Left cardiac atrium (tissue), 4 donors: ENCODE results near the gene NVL. TPM values are rescaled to one million over a fixed set of nuclear protein-coding genes. Genes with fewer than 3 reads are reported as not detected.
"Not testable (repeated sequence)": the region's sequence is repeated elsewhere in the genome, so short reads cannot be mapped to it uniquely, and the experiment has no call there.

Experiments
- ATAC-seq, 2 donors: fragments of 200-7000 bp; cut with Tn5 transposase; one replicate each; pipeline ENCODE4 v1.9.1; 2020; ENCODE audit warnings: mild to moderate bottlenecking in 2 of 2, moderate library complexity in 2 of 2
- DNase-seq: peaks from one replicate; pipeline ENCODE4 v3.0.0-alpha.2; 2020
- intact Hi-C, 2 donors: fragments of 100-400 bp; cut with DNase I; formaldehyde crosslinking; loops; one replicate each; pipeline versions ENCODE4 v1.14.1 to v1.15.1; 2022 to 2023
- long read RNA-seq: library from polyadenylated mRNA; unstranded; transcript quantifications from one replicate; pipeline ENCODE4 v2.0.0, GENCODE V29; 2021
- total RNA-seq, 2 donors: library from RNA; stranded (reverse); fragmentation: NEBNext Ultra II Directional; extraction: Animal tissue kit (Norgen Biotek cat#: 25700); gene quantifications; one replicate each; pipeline ENCODE4 v1.2.1, GENCODE V29; 2021
- donor health status: DM: no; HTN: yes; CAD: no.
- donor health status: DM: no; HTN: yes; CAD: no; lungs with severe emphysema.
- donor health status: DM: yes; HTN: yes; CAD: no.
- donor health status: Dilated cardiomyopathy.

The NVL gene
- 10 to 100 TPM; 10.7 to 11.8 TPM for total RNA-seq
- long read RNA-seq, partial matches to known transcripts: 1 of 12 reads
- long read RNA-seq, other reads (novel, unspliced or antisense): 3 of 12 reads

DNA sequence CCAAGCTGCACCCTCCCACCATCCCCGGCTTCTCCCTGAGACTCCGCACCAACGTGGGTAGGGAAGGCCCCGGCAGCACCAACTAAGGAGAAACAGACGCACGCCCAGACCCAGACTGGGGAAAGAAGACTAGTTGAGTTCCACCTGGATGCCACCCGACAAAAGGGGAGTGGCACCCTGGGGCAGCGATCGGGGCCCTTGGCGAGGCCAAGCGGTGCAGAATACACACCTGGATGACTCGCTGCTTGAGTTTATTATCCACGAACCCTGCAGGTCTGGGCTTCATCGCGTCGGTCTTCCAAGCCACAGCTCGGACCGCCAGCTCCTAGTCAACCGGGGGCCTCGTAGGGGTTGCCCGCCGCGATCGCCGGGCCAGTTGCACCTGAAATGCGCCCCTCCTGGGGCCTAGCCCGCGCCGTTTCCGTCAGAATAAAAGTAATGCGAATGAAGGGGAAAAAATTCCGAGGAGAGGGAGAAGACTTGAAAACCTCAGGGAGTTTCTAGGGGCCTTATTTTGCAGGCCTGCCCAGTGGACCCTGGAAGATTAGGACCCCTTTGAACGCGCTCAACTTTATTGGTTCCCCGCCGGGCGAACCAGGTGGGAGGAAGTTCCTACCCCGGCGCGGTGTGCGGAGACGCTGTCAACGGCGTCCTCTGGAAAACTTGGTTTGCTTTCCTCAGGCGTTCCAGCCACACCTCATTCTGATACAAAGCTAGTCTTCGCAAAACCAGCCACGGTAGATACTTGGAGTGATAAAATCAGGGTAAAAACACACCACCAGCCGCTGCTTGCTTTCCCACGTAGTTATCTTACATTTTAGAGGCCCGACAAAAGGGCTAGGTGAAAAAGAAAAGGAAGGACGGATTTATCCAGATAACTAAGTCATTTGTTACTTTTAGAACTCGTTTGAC, at the start of gene NVL:
NVL (minus strand) TSS at position 331 of the 912 bp plus-strand sequence; CDS start at position 286, 45 bp downstream.
- peak; percentile 98 for ATAC-seq
- intact Hi-C loops: loop anchor here (5.0 to 10.0 kb wide), 3 partner anchors 145 to 213 kb away; partner anchors contain the start of gene DEGS1 (in 1 of the 2)
- peak; percentile 85 for DNase-seq

DNA sequence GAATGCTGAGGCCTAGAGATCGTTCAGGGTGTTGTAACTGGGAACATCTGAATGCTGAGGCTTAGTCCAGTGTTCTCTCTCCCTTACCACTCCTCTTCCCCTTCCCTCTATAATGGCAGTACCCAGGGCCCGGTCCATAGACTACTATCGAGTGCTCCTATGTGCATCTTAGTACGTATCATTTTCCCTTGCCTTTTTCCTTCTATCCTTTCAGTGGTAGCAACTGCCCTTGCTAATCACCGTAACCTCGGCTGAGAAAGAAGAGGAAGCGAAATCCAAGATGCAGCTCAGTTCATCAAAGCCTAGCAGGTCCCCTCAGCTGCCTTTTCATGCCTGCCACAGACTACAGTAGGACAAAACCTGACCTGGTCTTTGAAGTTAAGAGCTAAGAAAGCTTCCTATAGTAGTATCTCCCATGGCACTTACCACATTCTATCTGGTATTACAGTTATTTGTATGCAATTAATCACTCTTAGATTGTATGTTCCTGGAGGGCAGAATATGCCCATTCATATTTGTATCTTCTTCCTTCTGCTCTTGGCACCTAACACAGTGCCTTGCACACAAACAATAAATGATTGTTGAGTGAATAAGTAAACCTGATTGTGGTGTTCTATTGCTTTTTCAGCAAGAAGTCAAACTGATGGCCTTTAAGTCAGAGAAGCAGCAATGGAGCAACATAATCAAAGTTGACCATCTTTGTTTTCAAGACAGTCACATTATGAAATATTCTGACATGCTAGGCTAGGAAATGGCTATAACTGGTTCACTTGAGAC, 49.1 kb upstream of the NVL start:
- no peak for DNase-seq
- intact Hi-C loops: no loop called here
- ATAC-seq: peak in 1 of 2 donors; percentile 17

DNA sequence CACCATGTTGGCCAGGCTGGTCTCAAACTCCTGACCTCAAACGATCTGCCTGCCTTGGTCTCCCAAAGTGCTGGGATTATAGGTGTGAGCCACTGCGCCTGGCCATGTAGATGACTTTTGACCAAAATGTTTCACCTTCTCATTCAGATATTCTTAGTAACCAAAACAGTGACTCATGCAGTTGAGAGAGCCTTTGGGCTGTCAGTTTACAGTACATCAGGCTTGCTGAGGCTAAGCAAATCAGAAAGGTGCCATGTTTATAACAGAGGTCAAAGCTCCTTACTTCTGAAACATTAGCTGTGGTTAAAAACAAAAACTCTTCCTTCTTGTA, 47.7 kb upstream of the NVL start:
- intact Hi-C loops: no loop called here
- peak; percentile 56 to 67 for ATAC-seq
- DNase-seq: no peak

DNA sequence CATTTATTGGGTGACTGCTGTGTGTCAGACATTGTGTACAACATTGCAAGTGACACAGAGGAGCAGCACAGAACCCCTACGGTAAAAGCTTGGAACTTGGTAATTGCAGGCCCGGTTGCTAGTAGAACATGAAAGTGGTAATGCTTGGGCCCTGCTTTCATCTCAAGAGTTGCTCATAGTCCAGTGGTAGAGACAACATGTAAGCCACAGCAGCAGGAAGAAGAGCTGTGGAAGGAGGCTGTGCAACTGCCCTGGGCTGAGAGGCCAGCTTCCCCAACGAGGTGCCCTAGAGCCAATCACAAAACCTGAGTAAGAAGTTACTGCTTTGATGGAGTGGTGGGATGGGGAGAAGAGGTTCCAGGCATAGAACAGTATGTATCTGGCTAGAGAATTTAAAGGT, 45.1 kb upstream of the NVL start:
- intact Hi-C loops: no loop called here
- DNase-seq (no peak), ATAC-seq (no peak)

DNA sequence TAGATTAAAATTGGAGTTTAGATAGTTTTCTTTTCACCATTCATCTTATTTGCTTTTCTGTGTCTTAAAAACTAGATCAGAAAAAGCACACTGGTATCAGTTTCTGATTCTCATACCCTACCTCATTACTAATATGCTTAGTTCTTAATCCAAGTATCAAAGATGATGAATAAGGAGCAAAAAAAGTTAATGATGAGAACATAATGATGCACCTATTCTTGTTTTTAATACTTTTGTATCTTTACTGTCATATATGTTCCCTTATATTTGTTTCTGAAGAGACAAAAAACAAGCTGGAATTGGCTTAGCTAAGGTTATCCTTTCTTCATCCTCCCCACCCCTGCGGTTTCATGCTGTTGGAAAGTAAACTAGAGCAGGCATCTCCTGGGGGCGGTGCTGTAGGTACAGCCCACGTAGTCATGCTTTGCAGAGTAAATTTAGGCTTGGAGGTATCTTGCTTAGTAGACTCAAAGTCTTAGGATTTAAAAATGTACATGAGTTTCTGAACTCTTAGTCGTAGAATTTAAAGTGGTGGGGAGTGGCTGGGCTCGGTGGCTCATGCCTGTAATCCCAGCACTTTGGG, 43.1 kb upstream of the NVL start:
- no peak for ATAC-seq
- no peak for DNase-seq
- intact Hi-C loops: no loop called here

DNA sequence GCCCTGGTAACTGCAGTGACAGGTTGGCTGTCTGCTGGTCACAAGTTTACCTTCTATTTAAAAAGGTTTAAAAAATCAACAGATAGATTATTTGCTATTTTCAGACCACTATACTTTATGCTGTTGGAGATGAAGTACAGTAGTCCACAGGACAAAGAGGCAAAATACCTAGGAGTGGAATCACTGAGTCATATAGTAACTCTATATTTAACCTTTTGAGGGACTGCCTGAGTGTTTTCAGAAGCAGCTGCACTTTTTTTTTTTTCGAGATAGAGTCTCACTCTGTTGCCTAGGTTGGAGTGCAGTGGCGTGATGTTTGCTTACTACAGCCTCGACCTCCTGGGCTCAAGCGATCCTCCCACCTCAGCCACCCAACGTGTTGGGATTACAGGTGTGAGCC, 38.4 kb upstream of the NVL start:
- DNase-seq (no peak), ATAC-seq (no peak)
- intact Hi-C loops: no loop called here

DNA sequence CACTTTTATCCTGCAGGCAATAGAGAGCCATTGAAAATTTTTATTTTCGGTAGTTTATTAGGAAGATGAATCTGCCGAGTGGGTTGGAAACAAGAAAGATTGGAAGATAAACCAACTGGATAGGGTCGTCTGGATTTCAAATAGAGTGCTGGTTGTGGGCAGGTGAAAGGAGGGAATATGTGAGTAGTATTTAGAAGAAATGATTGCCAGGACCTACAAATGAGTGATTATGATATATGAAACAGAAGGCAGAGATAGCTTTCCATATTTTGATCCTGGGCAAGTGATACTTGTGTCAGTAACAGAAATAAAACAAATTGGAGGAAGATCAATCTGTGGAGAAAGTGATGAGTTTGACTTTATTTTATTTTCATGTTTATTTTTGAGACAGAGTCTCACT, 29.2 kb upstream of the NVL start:
- ATAC-seq (no peak), DNase-seq (no peak)
- intact Hi-C loops: no loop called here

DNA sequence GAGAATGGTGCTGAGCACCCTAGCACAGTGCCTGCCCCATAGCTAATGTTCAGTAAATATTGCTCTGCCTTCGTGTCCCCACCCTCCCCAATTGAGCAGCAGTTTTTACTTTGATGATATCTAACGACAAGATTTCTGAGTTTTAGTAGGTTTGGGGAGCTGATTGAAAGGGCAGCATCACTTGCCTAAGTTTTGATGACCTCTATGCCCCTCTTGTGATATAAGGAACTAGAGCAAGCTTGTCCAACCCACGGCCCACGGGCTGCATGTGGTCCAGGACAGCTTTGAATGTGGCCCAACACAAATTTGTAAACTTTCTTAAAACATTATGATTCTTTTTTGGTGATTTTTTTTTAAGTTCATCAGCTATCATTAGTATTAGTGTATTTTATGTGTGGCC, 28.3 kb upstream of the NVL start:
- no peak for DNase-seq
- intact Hi-C loops: no loop called here
- ATAC-seq: no peak

DNA sequence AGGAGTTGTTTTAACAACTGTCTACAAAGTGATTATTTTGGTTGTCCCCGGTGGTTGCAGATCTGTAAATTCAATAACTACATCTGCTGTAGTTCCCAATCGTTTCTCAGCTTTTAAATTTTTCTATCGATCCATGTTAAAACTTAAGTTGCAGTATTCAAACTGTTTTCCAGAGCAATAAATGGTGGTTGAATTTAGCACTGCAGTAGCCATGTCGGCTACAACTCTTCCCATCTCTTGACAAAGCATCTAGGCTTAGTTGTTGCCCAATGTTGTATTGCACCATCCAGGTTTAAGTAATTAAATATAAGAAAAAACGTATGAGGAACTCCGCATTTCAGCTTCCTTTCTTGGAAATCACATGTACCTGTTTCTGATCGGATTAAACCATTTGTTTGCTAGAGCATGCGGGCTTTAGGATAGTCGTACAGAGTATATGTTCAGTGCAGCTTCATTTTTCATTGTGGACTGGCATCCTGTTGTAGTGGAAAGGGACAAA, 27.7 kb upstream of the NVL start:
- ATAC-seq (peak in 1 of 2 donors; percentile 13), DNase-seq (no peak)
- intact Hi-C loops: no loop called here

DNA sequence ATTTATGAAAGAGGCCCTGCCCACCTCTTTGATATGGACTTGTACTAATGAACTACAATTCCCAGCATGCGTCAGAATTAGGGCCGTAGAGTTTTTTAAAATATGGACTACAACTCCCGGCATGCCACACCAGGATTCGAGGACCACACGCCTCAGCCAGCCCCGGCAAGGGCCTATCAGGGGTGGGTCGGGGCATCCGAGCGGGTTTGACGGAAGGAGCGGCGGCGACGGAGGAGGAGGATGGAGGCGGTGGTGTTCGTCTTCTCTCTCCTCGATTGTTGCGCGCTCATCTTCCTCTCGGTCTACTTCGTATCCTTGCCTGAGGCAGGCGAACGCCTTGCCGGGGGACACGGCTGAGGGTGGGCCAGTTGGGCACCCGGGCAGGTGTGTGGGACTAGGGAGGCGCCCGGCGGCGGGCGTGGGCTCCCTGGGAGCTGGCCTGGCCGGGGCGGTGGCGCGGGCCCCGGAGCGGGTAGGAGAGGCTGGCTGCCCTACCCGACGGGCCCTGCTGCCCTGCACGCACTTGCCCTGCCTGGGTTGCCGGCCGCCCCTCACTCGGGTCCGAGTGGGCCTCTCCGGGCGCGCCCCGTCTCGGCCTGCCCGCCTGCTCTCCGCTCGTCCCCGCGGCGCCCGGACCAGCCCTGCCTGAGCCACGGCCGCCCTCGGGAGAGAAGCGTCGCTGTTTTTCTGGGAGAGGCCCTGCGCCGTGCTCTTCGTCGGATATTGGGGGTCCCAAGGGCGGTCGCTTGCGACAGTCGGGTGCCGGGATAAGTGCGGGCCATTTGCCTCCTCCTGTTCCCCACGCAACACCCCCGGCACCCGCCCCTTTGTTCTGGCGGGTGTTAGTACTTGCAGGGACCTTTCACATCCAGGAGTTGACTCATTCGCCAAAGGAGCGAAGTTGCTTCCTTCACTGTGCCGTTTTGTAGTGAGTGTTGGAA, 27.0 kb upstream of the NVL start, which contains the start of gene CNIH4:
CNIH4 (plus strand) TSS at position 195 of the 941 bp plus-strand sequence; CDS start at position 241, 46 bp downstream.
- intact Hi-C loops: no loop called here
- ATAC-seq (peak; percentile 98 to 99), DNase-seq (peak; percentile 92)

DNA sequence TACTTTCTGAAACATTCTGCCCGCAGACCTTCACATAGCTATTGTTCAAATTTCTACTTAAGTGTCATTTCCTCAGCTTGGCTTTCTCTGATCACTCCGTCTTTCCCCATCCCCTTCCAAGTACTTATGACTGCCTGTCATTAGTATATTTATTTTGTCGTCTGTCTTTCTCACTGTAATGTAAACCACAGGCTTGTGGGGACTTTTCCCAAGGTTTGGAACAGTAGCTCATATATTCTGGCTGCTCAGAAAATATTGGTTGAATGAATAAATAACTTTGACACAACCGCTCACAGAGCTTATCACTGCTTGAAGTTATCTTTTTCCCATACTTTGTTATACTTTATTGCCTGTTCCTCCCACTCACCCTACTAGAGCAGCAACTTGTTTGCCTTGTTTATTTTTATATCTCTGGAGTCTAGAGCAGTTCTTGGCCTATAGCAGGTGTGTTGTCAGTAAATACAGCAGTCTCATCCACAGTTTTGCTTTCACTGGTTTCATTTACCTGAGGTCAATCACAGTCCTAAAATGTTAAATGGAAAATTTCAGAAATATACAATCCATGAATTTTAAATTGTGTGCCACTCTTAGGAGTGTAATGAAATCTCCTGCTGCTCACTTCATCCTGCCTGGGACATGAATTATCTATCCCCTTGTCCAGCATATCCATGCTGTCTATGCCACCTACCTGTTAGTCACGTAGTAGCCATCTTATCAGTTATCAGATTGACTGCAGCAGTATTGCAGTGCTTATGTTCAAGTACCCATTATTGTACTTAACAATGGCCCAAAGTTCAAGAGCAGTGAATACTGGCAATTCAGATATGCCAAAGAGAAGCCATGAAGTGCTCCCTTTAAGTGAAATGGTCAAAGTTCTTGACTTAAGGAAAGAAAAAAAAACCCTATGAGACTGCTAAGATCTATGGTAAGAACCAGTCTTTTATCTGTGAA, 24.3 kb upstream of the NVL start:
- DNase-seq (no peak), ATAC-seq (no peak)
- intact Hi-C loops: no loop called here

DNA sequence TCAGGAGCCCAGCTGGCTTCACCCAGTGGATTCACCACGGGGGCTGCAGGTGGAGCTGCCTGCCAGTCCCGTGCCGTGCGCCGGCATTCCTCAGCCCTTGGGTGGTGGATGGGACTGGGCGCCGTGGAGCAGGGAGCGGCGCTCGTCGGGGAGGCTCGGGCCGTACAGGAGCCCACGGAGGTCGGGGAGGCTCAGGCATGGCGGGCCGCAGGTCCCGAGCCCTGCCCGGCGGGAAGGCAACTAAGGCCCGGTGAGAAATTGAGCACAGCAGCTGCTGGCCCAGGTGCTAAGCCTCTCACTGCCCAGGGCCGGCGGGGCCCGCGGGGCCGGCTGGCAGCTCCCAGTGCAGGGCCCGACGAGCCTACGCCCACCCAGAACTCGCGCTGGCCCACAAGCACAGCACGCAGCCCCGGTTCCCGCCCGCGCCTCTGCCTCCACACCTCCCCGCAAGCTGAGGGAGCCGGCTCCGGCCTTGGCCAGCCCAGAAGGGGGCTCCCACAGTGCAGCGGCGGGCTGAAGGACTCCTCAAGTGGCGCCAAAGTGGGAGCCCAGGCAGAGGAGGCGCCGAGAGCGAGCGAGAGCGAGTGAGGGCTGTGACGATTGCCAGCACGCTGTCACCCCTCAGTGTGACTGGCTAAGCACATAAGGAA, 22.6 kb upstream of the NVL start:
- ATAC-seq, DNase-seq, intact Hi-C loops: not testable (repeated sequence)

DNA sequence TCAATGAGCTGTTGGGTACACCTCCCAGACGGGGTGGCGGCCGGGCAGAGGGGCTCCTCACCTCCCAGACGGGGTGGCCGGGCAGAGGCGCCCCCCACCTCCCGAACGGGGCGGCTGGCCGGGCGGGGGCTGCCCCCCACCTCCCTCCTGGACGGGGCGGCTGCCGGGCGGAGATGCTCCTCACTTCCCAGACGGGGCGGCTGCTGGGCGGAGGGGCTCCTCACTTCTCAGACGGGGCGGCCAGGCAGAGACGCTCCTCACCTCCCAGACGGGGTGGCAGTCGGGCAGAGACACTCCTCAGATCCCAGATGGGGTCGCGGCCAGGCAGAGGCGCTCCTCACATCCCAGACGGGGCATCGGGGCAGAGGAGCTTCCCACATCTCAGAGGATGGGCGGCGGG, 19.7 kb upstream of the NVL start:
- ATAC-seq, intact Hi-C loops, DNase-seq: not testable (repeated sequence)

DNA sequence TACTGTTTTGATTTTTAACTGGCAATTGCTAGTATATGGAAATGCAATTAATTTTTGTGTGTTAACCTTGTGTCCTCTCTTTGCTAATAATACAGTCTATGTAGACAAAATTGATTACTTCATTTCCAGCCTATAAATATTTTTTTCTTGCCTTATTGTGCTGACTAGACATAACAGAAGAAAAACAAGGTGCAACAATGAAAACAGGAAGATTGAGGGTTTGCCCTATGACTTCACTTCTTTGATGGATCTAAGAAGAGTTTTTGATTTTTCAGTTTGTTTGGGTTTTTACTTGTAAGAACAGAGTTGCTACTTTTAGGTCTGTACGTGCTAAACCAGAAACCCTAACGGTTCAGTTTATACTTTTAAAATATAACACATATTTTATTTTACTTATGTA, 18.2 kb upstream of the NVL start:
- ATAC-seq: no peak
- DNase-seq: no peak
- intact Hi-C loops: no loop called here

DNA sequence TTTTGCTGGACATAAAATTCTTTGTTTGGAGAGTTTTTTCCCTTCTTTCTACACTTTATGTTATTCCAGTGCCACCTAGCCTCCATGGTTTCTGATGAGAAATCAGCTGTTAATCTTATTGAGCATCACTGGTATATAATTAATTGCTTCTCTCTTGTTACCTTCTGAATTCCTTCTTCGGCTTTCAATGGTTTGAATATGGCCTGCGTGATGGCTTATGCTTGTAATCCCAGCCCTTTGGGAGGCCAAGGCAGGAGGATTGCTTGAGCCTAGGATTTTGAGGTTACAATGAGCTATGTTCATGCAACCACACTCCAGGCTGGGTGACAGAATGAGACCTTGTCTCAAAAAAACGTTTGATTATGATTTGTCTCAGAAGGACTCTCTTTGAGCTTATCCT, 13.7 kb upstream of the NVL start:
- ATAC-seq: no peak
- intact Hi-C loops: no loop called here
- DNase-seq: no peak

DNA sequence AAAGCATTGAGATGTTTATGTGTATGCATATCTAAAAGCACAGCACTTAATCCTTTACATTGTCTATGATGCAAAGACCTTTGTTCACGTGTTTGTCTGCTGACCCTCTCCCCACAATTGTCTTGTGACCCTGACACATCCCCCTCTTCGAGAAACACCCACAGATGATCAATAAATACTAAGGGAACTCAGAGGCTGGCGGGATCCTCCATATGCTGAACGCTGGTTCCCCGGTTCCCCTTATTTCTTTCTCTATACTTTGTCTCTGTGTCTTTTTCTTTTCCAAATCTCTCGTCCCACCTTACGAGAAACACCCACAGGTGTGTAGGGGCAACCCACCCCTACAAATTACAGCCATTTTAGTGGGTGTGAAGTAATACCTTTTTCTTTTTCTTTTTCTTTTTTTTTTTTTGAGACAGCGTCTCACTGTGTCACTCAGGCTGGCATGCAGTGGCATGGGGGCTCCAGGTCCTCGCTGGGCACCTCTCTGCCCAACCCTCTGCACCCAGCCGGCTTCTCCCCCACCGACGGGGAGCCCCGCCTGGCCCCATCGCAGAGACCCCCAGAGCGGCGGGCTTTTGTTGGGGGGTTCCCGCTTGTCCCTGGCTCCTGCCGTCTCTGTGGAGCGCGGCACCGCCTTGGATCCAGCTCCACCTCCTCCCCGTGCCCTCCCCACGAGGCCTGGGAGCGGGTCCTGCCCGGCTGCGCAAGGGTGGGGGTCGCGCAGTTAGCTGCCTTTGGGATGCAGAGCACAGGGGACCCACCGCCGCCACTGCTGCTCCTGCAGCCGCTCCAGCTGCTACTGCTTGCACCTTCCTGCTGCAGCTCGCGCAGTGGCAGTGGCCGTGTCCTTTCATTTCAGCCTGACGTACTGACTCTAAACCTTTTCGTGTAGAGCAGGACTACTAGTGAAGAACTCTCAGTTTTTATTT, 10.7 kb upstream of the NVL start:
- DNase-seq (peak; percentile 28), ATAC-seq (peak; percentile 15 to 38)
- intact Hi-C loops: not testable (repeated sequence)
